GM12892 (cell line): ENCODE results near the gene CCDC47.

Experiments used
- POLR2A ChIP-seq: IDR thresholded peaks from 2 replicates; pipeline ENCODE4 v1.6.1; 2011; ENCODE audit warnings: low read depth, low read length, control low read depth
- POLR2AphosphoS5 ChIP-seq: IDR thresholded peaks from 2 replicates; pipeline ENCODE4 v1.6.1; 2011; ENCODE audit warnings: low read depth, low read length, control low read depth

- TF ChIP-seq POLR2AphosphoS5: no peak
- no peak for TF ChIP-seq POLR2A
These were observed 66.2 kb downstream of the CCDC47 start for GRCh38 chr17:63707151-63707550.
